K562 (cell line): ENCODE data around the gene HAP1. TPM values are rescaled to one million over a fixed set of nuclear protein-coding genes. Genes with fewer than 3 reads are reported as not detected.

Experiments
- ATAC-seq: fragments of 200-7000 bp; cut with Tn5 transposase; 3 replicates; pipeline ENCODE4 v1.9.1; 2020; ENCODE audit warnings: moderate library complexity
- BruUV-seq: library from RNA; stranded (reverse); fragments of 400-500 nt; replicated peaks from 2 replicates; lab custom pipeline; 2021; lab: Mats Ljungman, UMichigan
- CTCF ChIA-PET: fragments of 300-600 bp; formaldehyde crosslinking; extraction: SDS; loops from one replicate; lab custom pipeline; 2021; ENCODE audit warnings: low intra/inter-chr PET ratio; lab: Yijun Ruan, JAX
- POLR2A ChIA-PET: fragments of 300-600, 350-650 bp; sonication (Branson Sonifier 250); formaldehyde crosslinking; extraction: SDS; loops from one replicate; lab custom pipeline; 2021; ENCODE audit warnings: antibody characterized with exemption, inconsistent platforms; lab: Yijun Ruan, JAX
- DNase-seq, 4 experiments: peaks; one replicate each; pipeline versions ENCODE4 v3.0.0 to v3.0.0-alpha.2; 2011 to 2018; ENCODE audit warnings: low spot score in 3 of 4, mixed read lengths in 3 of 4; ENCODE audit errors: extremely low read depth in 1 of 4
- FAIRE-seq: peaks from 2 replicates; lab custom pipeline; 2011; peaks lifted over from hg19 to GRCh38; lab: Jason Lieb, UNC
- H2AFZ ChIP-seq: 2 replicates; pipeline ENCODE4 v1.6.0; 2011; ENCODE audit warnings: low read depth, low read length, control low read depth, inconsistent platforms
- H3K27ac ChIP-seq: fragments of 200-600 bp; 3 replicates; pipeline ENCODE4 v1.8.0; 2011; ENCODE audit warnings: low read depth, mild to moderate bottlenecking, control low read depth, inconsistent platforms, low read length, moderate library complexity, mixed read lengths; ENCODE audit errors: extremely low read depth
- H3K27me3 ChIP-seq, 2 experiments: fragments of 300-600 bp in 1 of 2; 2 replicates in 1 of 2; 3 replicates in 1 of 2; pipeline versions ENCODE4 v1.6.0 to v1.8.0; 2011; ENCODE audit warnings: inconsistent platforms in 2 of 2, low read length in 2 of 2, mild to moderate bottlenecking in 1 of 2, mixed read lengths in 1 of 2, moderate library complexity in 1 of 2; ENCODE audit not compliant: control insufficient read depth in 2 of 2, insufficient read depth in 2 of 2
- H3K36me3 ChIP-seq: fragments of 300-600 bp; 3 replicates; pipeline ENCODE4 v1.8.0; 2011; ENCODE audit warnings: mild to moderate bottlenecking, low read length, inconsistent platforms; ENCODE audit not compliant: control insufficient read depth, insufficient read depth
- H3K4me1 ChIP-seq, 2 experiments: fragments of 200-600 bp in 1 of 2; replicated peaks in 1 of 2; 2 replicates in 1 of 2; 3 replicates in 1 of 2; pipeline versions ENCODE4 v1.5.1 to v1.8.0; 2011; ENCODE audit warnings: inconsistent platforms in 2 of 2, low read length in 2 of 2, mild to moderate bottlenecking in 1 of 2, mixed read lengths in 1 of 2, moderate library complexity in 1 of 2; ENCODE audit not compliant: control insufficient read depth in 2 of 2, insufficient read depth in 2 of 2
- H3K4me2 ChIP-seq: 2 replicates; pipeline ENCODE4 v1.6.1; 2011; ENCODE audit warnings: low read length, control low read depth, inconsistent platforms, mixed read lengths; ENCODE audit not compliant: insufficient read depth
- H3K4me3 ChIP-seq: fragments of 200-600 bp; sonication (generic), shearing (Covaris generic); 2 replicates; pipeline ENCODE4 v1.5.1; 2016; ENCODE audit warnings: control low read depth, inconsistent platforms
- H3K79me2 ChIP-seq: fragments of 200-600 bp; 3 replicates; pipeline ENCODE4 v1.8.0; 2011; ENCODE audit warnings: low read length, inconsistent platforms; ENCODE audit not compliant: control insufficient read depth, insufficient read depth
- H3K9ac ChIP-seq, 2 experiments: 2 replicates each; pipeline versions ENCODE4 v1.6.0 to v1.6.1; 2011; ENCODE audit warnings: low read depth in 2 of 2, low read length in 2 of 2, control low read depth in 1 of 2, inconsistent platforms in 1 of 2, mild to moderate bottlenecking in 1 of 2, mixed read lengths in 1 of 2; ENCODE audit not compliant: insufficient read depth in 1 of 2
- H3K9me1 ChIP-seq: one replicate; pipeline ENCODE4 v1.6.0; 2011; ENCODE audit warnings: inconsistent platforms, mild to moderate bottlenecking, low read length, moderate library complexity; ENCODE audit not compliant: control insufficient read depth, insufficient read depth
- H3K9me3 ChIP-seq: replicated peaks from 2 replicates; pipeline ENCODE4 v1.5.1; 2011; ENCODE audit warnings: low read depth, low read length, inconsistent platforms; ENCODE audit not compliant: control insufficient read depth, insufficient read depth
- H4K20me1 ChIP-seq: replicated peaks from 2 replicates; pipeline ENCODE4 v1.6.1; 2011; ENCODE audit warnings: low read length, inconsistent platforms, mixed read lengths; ENCODE audit not compliant: control insufficient read depth, insufficient read depth
- FIP1L1 ChIP-seq: fragments of 200-400 bp; formaldehyde crosslinking; IDR thresholded peaks from 2 replicates; pipeline ENCODE4 v1.6.1; 2018; ENCODE audit warnings: mild to moderate bottlenecking, low read depth, low read length; ENCODE audit not compliant: poor library complexity, severe bottlenecking
- GTF3C2 ChIP-seq: IDR thresholded peaks from 3 replicates; pipeline ENCODE4 v1.6.1; 2011; ENCODE audit warnings: borderline replicate concordance, mild to moderate bottlenecking, moderate library complexity; ENCODE audit not compliant: insufficient read length; ENCODE audit errors: extremely low read depth
- HES1 ChIP-seq: fragments of 450-650 bp; IDR thresholded peaks from 2 replicates; pipeline ENCODE4 v1.6.1; 2016; ENCODE audit warnings: low read depth, mild to moderate bottlenecking, moderate library complexity
- HNRNPK ChIP-seq: fragments of 200-400 bp; formaldehyde crosslinking; IDR thresholded peaks from one replicate; pipeline ENCODE4 v1.6.1; 2018; ENCODE audit warnings: mild to moderate bottlenecking, low read depth, low read length; ENCODE audit not compliant: poor library complexity, severe bottlenecking
- KHSRP ChIP-seq: fragments of 450-650 bp; IDR thresholded peaks from 2 replicates; pipeline ENCODE4 v1.6.1; 2017
- MXI1 ChIP-seq: IDR thresholded peaks from 2 replicates; pipeline ENCODE4 v1.6.1; 2011; ENCODE audit warnings: low read depth, mild to moderate bottlenecking, improper control_type of control experiment, low read length
- POLR2G ChIP-seq: fragments of 200-400 bp; formaldehyde crosslinking; IDR thresholded peaks from 2 replicates; pipeline ENCODE4 v1.6.1; 2017; ENCODE audit warnings: low read depth, mild to moderate bottlenecking, antibody characterized with exemption, low read length, moderate library complexity
- ZBTB26 ChIP-seq: fragments of 450-650 bp; formaldehyde crosslinking; IDR thresholded peaks from 2 replicates; pipeline ENCODE4 v1.4.0; 2022; ENCODE audit warnings: missing genetic modification characterization
- ZKSCAN3 ChIP-seq: fragments of 250-450 bp; sonication (Bioruptor Pico); IDR thresholded peaks from 2 replicates; pipeline ENCODE4 v1.4.0; 2020
- ZNF512 ChIP-seq: IDR thresholded peaks from 2 replicates; pipeline ENCODE4 v1.6.1; 2016; ENCODE audit warnings: missing genetic modification characterization, missing compliant biosample characterization
- in situ Hi-C: fragments of 300-500 bp; cut with MboI; formaldehyde crosslinking; loops from 4 replicates; pipeline ENCODE4 v1.15.0; 2018; ENCODE audit warnings: inconsistent platforms, mixed read lengths
- intact Hi-C: fragments of 100-400 bp; cut with micrococcal nuclease; formaldehyde crosslinking; loops from 2 replicates; pipeline ENCODE4 v1.14.2; 2022
- polyA plus RNA-seq, 8 experiments: library from polyadenylated mRNA; depleted of rRNA in 4 of 8; stranded (reverse) in 5 of 8; unstranded in 3 of 8; fragments of >200 nt; fragmentation: Nextera tagmentation in 2 of 8; fragmentation: Illumina TruSeq in 1 of 8; extraction: Ambion mirVana in 2 of 8; extraction: Trizol in 1 of 8; gene quantifications; 2 replicates each; pipeline versions ENCODE4 v1.2.1 to v1.2.3, GENCODE V29; 2011 to 2014; ENCODE audit warnings: inconsistent platforms in 1 of 8, missing spikeins in 1 of 8
- total RNA-seq, 7 experiments: library from RNA; depleted of rRNA in 6 of 7; stranded (reverse); fragments of >200 nt in 6 of 7; fragmentation: Illumina TruSeq in 2 of 7; extraction: Trizol in 2 of 7; gene quantifications; 2 replicates each; pipeline versions ENCODE4 v1.2.1 to v1.2.3, GENCODE V29; 2011 to 2021; ENCODE audit warnings: low replicate concordance in 1 of 7

Gene HAP1
- total and polyA plus RNA-seq, 9 of the 15 experiments (the other 6 are each of a cell fraction or from before 2014, with no cell fraction given) = under 0.01 to 0.09 (median 0.04) TPM; not detected in 6

GRCh38 chr17:41767324-41768042 lies 33.0 kb upstream of the HAP1 start (continued):
- TF ChIP-seq POLR2G = 0 out of 2 replicates have a peak, but pooled peaks have one; percentile 18

- in situ Hi-C loops = no loop called here
- ChIA-PET POLR2A (interaction anchor here (1.3 kb wide), 1 partner anchor 20 kb away, joined by 4 read pairs; the partner anchor contains the start of gene JUP), CTCF (no interaction called here)
- Histone ChIP-seq H3K9ac (no peak overlapping the region), H3K36me3 (peaks cover 91% of the 10 kb centered on the region), H3K79me2 (no peaks in the 10 kb centered on the region), H3K27me3 (no peaks in the 10 kb centered on the region), H4K20me1 (no peaks in the 10 kb centered on the region), H2AFZ (no peak overlapping the region), H3K27ac (no peak overlapping the region), H3K9me1 (no peaks in the 10 kb centered on the region), H3K9me3 (no peaks in the 10 kb centered on the region), H3K4me1 (no peaks in the 10 kb centered on the region; a peak in 1 of 5 replicates), H3K4me3 (no peak overlapping the region), H3K4me2 (no peak overlapping the region)
- FAIRE-seq (no peak), DNase-seq (no peak), ATAC-seq (no peak)
- BruUV-seq = no TSS peak
- intact Hi-C loops = no loop called here
- TF ChIP-seq FIP1L1 = no peak
- TF ChIP-seq KHSRP = no peak
- TF ChIP-seq HES1 = no peak
- TF ChIP-seq MXI1 = no peak
- no peak for TF ChIP-seq ZBTB26 (CRISPR knock-in tag)
- no peak for TF ChIP-seq ZNF512 (tag)
- TF ChIP-seq ZKSCAN3 = no peak
- TF ChIP-seq GTF3C2 = no peak
- no peak for TF ChIP-seq HNRNPK
Observed at GRCh38 chr17:41766135-41766534, 31.7 kb upstream of the HAP1 start.
